Thyroid gland (tissue), 4 donors: ENCODE measurements around the gene RIBC2. TPM values are rescaled to one million over a fixed set of nuclear protein-coding genes. Genes with fewer than 3 reads are reported as not detected.

Experiments used
- DNase-seq, 2 donors: peaks; one replicate each; pipeline ENCODE4 v3.0.0-alpha.2; 2019
- H3K27ac ChIP-seq, 3 donors: fragments of 200-600 bp; sonication (generic); 1 replicate in 2 of 3; 2 replicates in 1 of 3; pipeline ENCODE4 v1.5.1; 2016 to 2019; ENCODE audit warnings: mild to moderate bottlenecking in 1 of 3, moderate library complexity in 1 of 3
- H3K27me3 ChIP-seq: fragments of 200-600 bp; sonication (generic); one replicate; pipeline ENCODE4 v1.5.1; 2019
- H3K36me3 ChIP-seq, 2 donors: fragments of 200-600 bp; sonication (generic); one replicate each; pipeline ENCODE4 v1.5.1; 2016 to 2019
- H3K4me1 ChIP-seq, 2 donors: fragments of 200-600 bp; sonication (generic); one replicate each; pipeline ENCODE4 v1.5.1; 2017 to 2019
- H3K4me3 ChIP-seq, 3 donors: fragments of 200-600 bp; sonication (generic); replicated peaks in 1 of 3; 1 replicate in 2 of 3; 2 replicates in 1 of 3; pipeline ENCODE4 v1.5.1; 2016; ENCODE audit warnings: mild to moderate bottlenecking in 1 of 3
- H3K9me3 ChIP-seq: fragments of 200-600 bp; sonication (generic); one replicate; pipeline ENCODE4 v1.5.1; 2017
- POLR2A ChIP-seq, 2 donors: fragments of 450-650 bp; IDR thresholded peaks; one replicate each; pipeline ENCODE4 v1.6.1; 2017; ENCODE audit warnings: antibody characterized with exemption in 2 of 2, mild to moderate bottlenecking in 2 of 2, moderate library complexity in 1 of 2
- WGBS, 2 donors: methylation state at CpG; one replicate each; pipeline ENCODE4 v1.1.5; 2017; 5-methylcytosine and 5-hydroxymethylcytosine counted together
- intact Hi-C: fragments of 100-400 bp; cut with DNase I; formaldehyde crosslinking; loops from one replicate; pipeline ENCODE4 v1.15.1; 2023
- total RNA-seq, 4 donors: library from RNA; depleted of rRNA; stranded (reverse); fragments of >200 nt; gene quantifications; one replicate each; pipeline ENCODE4 v1.2.3, GENCODE V29; 2016
- TF ChIP-seq, protein P1 (sequence below), 6 experiments: fragments of 200-600 bp in 3 of 6; fragments of 450-650 bp in 3 of 6; sonication (generic) in 3 of 6; IDR thresholded peaks; one replicate each; pipeline ENCODE4 v1.5.1; 2016 to 2019; ENCODE audit warnings: antibody characterized with exemption in 6 of 6, mild to moderate bottlenecking in 2 of 6, inconsistent platforms in 1 of 6, moderate library complexity in 1 of 6

The RIBC2 gene
- total RNA-seq, 4 donors from 2014 or later, result 0.45 to 4.2 TPM; not detected in 2

DNA sequence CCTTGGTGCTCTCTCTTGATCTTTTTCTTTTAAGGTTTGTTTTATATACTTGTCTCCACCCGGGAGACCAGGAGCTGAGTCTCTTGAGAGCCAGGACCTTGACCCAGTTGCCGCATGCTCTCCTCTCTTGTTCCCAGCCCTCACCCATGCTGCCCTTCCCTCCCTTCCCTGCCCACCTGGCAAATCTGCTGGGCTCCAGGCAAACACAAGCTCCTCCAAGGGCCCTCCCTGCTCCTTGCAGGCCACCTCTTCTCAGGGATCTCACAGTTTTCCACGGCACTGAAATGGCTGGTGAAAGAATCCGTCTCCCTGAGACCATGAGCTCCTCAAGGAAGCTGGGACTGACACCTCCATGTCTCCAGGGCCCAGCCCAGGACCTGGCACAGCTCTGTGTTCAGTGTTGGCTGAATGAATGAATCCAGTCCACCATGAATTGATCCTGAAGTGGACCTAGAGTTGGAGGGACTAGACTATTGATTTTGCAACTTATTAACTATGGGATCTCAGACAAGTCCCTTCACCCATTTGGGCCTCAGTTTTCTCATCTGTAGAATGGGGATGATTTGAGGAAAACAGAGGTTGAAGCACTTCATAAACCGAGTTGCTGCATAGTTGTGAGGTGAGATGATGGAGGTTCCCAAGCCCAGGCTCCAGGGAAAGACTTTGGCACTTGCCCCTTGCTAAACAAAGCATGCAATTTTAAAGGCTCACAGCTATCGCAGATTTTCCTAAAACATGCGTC lies 64.0 kb downstream of the RIBC2 start:
- Histone ChIP-seq H3K4me1 (peaks cover 6 to 16% of the 10 kb centered on the region in 2 donors), H3K27ac (no peak overlapping the region), H3K4me3 (no peak overlapping the region), H3K9me3 (no peaks in the 10 kb centered on the region), H3K27me3 (no peaks in the 10 kb centered on the region), H3K36me3 (no peaks in the 10 kb centered on the region)
- DNase-seq, result no peak
- TF ChIP-seq, protein P1, sequence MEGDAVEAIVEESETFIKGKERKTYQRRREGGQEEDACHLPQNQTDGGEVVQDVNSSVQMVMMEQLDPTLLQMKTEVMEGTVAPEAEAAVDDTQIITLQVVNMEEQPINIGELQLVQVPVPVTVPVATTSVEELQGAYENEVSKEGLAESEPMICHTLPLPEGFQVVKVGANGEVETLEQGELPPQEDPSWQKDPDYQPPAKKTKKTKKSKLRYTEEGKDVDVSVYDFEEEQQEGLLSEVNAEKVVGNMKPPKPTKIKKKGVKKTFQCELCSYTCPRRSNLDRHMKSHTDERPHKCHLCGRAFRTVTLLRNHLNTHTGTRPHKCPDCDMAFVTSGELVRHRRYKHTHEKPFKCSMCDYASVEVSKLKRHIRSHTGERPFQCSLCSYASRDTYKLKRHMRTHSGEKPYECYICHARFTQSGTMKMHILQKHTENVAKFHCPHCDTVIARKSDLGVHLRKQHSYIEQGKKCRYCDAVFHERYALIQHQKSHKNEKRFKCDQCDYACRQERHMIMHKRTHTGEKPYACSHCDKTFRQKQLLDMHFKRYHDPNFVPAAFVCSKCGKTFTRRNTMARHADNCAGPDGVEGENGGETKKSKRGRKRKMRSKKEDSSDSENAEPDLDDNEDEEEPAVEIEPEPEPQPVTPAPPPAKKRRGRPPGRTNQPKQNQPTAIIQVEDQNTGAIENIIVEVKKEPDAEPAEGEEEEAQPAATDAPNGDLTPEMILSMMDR (IDR thresholded peaks at IDR 0.05), result no peak
- TF ChIP-seq POLR2A (IDR thresholded peaks at IDR 0.05), result no peak
- intact Hi-C loops, result no loop called here
- 79 to 91% methylated on average over 7 of the region's 7 CpGs for WGBS, 2 donors

DNA sequence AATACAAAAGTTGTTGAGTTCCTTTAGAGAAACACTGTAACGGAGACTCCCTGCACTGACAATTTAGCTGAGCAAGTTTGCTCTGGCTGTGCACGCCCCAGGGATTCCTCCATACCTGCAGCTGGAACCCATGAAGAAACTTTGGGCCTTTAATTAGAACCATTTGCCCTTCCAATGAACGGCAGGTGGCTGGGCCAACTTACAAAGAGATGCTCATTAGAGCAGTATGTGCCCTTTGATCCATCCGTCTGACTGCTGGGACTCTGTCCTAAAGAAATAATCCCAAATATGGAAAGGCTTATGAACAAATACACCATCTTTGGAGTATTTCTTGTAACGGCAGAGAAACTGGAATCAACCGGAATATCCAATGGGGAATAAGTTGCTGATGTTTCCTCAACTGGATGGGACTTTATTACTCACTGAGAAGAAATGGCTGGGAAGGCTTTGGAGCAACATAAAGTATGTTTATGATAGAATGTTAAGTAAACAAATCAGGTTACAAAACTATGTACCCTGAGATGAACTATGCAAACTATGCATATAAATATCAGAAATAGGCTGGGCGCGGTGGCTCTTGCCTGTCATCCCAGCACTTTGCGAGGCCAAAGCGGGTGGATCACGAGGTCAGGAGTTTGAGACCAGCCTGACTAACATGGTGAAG lies 64.7 kb downstream of the RIBC2 start:
- Histone ChIP-seq H3K4me3 (no peak overlapping the region), H3K36me3 (no peaks in the 10 kb centered on the region), H3K4me1 (peaks cover 6 to 15% of the 10 kb centered on the region in 2 donors), H3K9me3 (no peaks in the 10 kb centered on the region), H3K27me3 (no peaks in the 10 kb centered on the region), H3K27ac (no peak overlapping the region)
- DNase-seq, result no peak
- TF ChIP-seq, protein P1 (IDR thresholded peaks at IDR 0.05), result no peak
- no peak for TF ChIP-seq POLR2A (IDR thresholded peaks at IDR 0.05)
- WGBS, 2 donors, result 84% methylated on average over 11 of the region's 11 CpGs
- intact Hi-C loops, result no loop called here

GRCh38 chr22:45480717-45481116 lies 67.2 kb downstream of the RIBC2 start:
- Histone ChIP-seq H3K27me3 (no peaks in the 10 kb centered on the region), H3K9me3 (no peaks in the 10 kb centered on the region), H3K4me1 (peaks cover 0 to 4% of the 10 kb centered on the region in 2 donors), H3K36me3 (no peaks in the 10 kb centered on the region), H3K4me3 (no peak overlapping the region), H3K27ac (no peak overlapping the region)
- intact Hi-C loops, result no loop called here
- WGBS, 2 donors, result 82 to 85% methylated on average over 3 of the region's 3 CpGs
- DNase-seq, result no peak
- TF ChIP-seq POLR2A (IDR thresholded peaks at IDR 0.05), result no peak
- TF ChIP-seq, protein P1 (IDR thresholded peaks at IDR 0.05), result no peak

DNA sequence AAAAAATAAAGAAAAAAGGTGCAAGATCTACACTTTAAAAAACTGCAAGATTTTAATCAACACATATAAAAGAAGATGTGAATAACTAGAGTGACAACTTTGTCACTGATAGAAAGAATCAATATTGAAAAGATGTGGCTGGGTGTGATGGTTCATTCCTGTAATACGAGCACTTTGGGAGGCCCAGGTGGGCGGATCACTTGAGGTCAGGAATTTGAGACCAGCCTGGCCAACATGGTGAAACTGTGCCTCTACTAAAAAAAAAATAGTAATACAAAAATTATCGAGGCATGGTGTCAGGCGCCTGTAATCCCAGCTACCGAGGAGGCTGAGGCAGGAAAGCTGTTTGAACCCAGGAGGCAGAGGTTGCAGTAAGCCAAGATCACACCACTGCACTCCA lies 68.2 kb downstream of the RIBC2 start:
- 70 to 72% methylated on average over 5 of the region's 5 CpGs for WGBS, 2 donors
- H3K36me3 ChIP-seq, result no peaks in the 10 kb centered on the region
- intact Hi-C loops, result no loop called here
- no peak overlapping the region for H3K27ac ChIP-seq
- H3K4me1 ChIP-seq, result no peaks in the 10 kb centered on the region
- DNase-seq, result no peak
- H3K27me3 ChIP-seq, result no peaks in the 10 kb centered on the region
- H3K9me3 ChIP-seq, result no peaks in the 10 kb centered on the region
- TF ChIP-seq POLR2A (IDR thresholded peaks at IDR 0.05), result no peak
- H3K4me3 ChIP-seq, result no peak overlapping the region

Other genes with a start within 250 kb of the RIBC2 start
- 100 to 1,000 TPM in 2 of 4 donors, 10 to 100 TPM in 2; 53.9 to 128 (median 91.9) TPM for gene NUP50, start 249.8 kb upstream of the RIBC2 start, total RNA-seq
- gene KIAA0930, start 172.8 kb upstream of the RIBC2 start, total RNA-seq, result 10 to 100 TPM; 21.0 to 42.7 (median 25.0) TPM
- 1 to 10 TPM in 3 of 4 donors, not detected in 1; 2.1 to 3.9 (median 2.6) TPM for gene UPK3A, start 128.7 kb upstream of the RIBC2 start, total RNA-seq
- 100 to 1,000 TPM in 1 of 4 donors, 10 to 100 TPM in 3; 15.7 to 104 (median 75.3) TPM for gene FAM118A, start 103.8 kb upstream of the RIBC2 start, total RNA-seq
- under 1 TPM in 1 of 4 donors, not detected in 3; 0.13 TPM for gene SMC1B, start 94 bp upstream of the RIBC2 start, total RNA-seq
- gene FBLN1, start 89.2 kb downstream of the RIBC2 start, total RNA-seq, result 100 to 1,000 TPM in 3 of 4 donors, 10 to 100 TPM in 1; 52.3 to 199 (median 163) TPM